PC-9 (cell line): Measurements from ENCODE around the gene B4GALNT3.

Experiments used
- CTCF ChIP-seq: fragments of 200-600 bp; sonication (generic); conservative IDR thresholded peaks from 2 replicates; pipeline ENCODE4 v1.6.1; 2017; ENCODE audit warnings: mixed run types, antibody characterized with exemption, mild to moderate bottlenecking, moderate library complexity
- EZH2 ChIP-seq: fragments of 200-600 bp; sonication (generic); IDR thresholded peaks from 2 replicates; pipeline ENCODE4 v1.8.0; 2017; ENCODE audit warnings: antibody characterized with exemption, low read depth

- TF ChIP-seq EZH2 (no peak), CTCF (no peak)
Measured at GRCh38 chr12:507391-507796, 47.7 kb downstream of the B4GALNT3 start.
